HuH-7.5 (cell line): Measurements from ENCODE around the gene RBM26.
"Not testable (repeated sequence)": the region's sequence is repeated elsewhere in the genome, so short reads cannot be mapped to it uniquely, and the experiment has no call there.

Experiments used
- DNase-seq: peaks from one replicate; pipeline ENCODE4 v3.0.0; 2011; ENCODE audit warnings: low spot score

Gene RBM26

GRCh38 chr13:79318664-79319063 is 87.4 kb downstream of the RBM26 start:
- no peak for DNase-seq

GRCh38 chr13:79317856-79318255 is 88.2 kb downstream of the RBM26 start:
- no peak for DNase-seq

GRCh38 chr13:79314652-79315051 is 91.4 kb downstream of the RBM26 start:
- no peak for DNase-seq

- DNase-seq, result no peak
Observed at GRCh38 chr13:79312340-79312855, 93.7 kb downstream of the RBM26 start.

GRCh38 chr13:79311386-79311785 is 94.7 kb downstream of the RBM26 start:
- DNase-seq, result no peak

- no peak for DNase-seq
Observed at GRCh38 chr13:79309690-79310089, 96.4 kb downstream of the RBM26 start.

GRCh38 chr13:79307866-79308298 is 98.2 kb downstream of the RBM26 start:
- no peak for DNase-seq

- DNase-seq, result no peak
Observed at GRCh38 chr13:79307433-79307861, 98.6 kb downstream of the RBM26 start.

- DNase-seq, result no peak
Observed at GRCh38 chr13:79306650-79307049, 99.4 kb downstream of the RBM26 start.

GRCh38 chr13:79297128-79297527 is 108.9 kb downstream of the RBM26 start:
- DNase-seq, result no peak

- DNase-seq, result no peak
Observed at GRCh38 chr13:79295906-79296706, 109.9 kb downstream of the RBM26 start.

- DNase-seq, result no peak
Observed at GRCh38 chr13:79290595-79291244, 115.3 kb downstream of the RBM26 start.

GRCh38 chr13:79289571-79289970 is 116.5 kb downstream of the RBM26 start:
- no peak for DNase-seq

GRCh38 chr13:79287939-79288795 is 117.9 kb downstream of the RBM26 start:
- DNase-seq, result no peak

GRCh38 chr13:79285159-79285558 is 120.9 kb downstream of the RBM26 start:
- no peak for DNase-seq

GRCh38 chr13:79283742-79284141 is 122.3 kb downstream of the RBM26 start:
- no peak for DNase-seq

GRCh38 chr13:79282976-79283375 is 123.1 kb downstream of the RBM26 start:
- DNase-seq, result peak; percentile 35

GRCh38 chr13:79282508-79282907 is 123.5 kb downstream of the RBM26 start:
- DNase-seq, result no peak

GRCh38 chr13:79281339-79281747 is 124.7 kb downstream of the RBM26 start:
- DNase-seq, result no peak

- DNase-seq, result not testable (repeated sequence)
Observed at GRCh38 chr13:79279735-79280134, 126.3 kb downstream of the RBM26 start.

- no peak for DNase-seq
Observed at GRCh38 chr13:79273045-79273444, 133.0 kb downstream of the RBM26 start.

GRCh38 chr13:79271616-79272015 is 134.4 kb downstream of the RBM26 start:
- DNase-seq, result no peak
